Measurements from ENCODE around the gene FRK. TPM values are rescaled to one million over a fixed set of nuclear protein-coding genes. Genes with fewer than 3 reads are reported as not detected.

FRK gene
- total RNA-seq, 1 donor from 2014 or later: 0.11 TPM

- Mint-ChIP-seq H3K9me3 (peaks cover 3% of the 10 kb centered on the region), H3K36me3 (no peaks in the 10 kb centered on the region), H3K27ac (no peak overlapping the region), H3K27me3 (ENCODE audit: insufficient read depth, low read depth) (peaks cover 2% of the 10 kb centered on the region), H3K4me1 (no peaks in the 10 kb centered on the region), H3K4me3 (no peak overlapping the region)
- H3K9ac ChIP-seq: no peak overlapping the region
- H3K36me3 ChIP-seq: no peaks in the 10 kb centered on the region
- H3K4me1 ChIP-seq: no peaks in the 10 kb centered on the region
- no peak for TF ChIP-seq EZH2 (IDR thresholded peaks at IDR 0.05)
- no peak for TF ChIP-seq EZH2phosphoT487 (IDR thresholded peaks at IDR 0.05)
- no peak for TF ChIP-seq CTCF (IDR thresholded peaks at IDR 0.05)
- H3F3A ChIP-seq (ENCODE audit: low read depth): no peaks in the 10 kb centered on the region
- no peaks in the 10 kb centered on the region for H3K79me2 ChIP-seq (ENCODE audit: low read depth)
- H2AFZ ChIP-seq (replicated peaks): no peak overlapping the region
- H3K4me3 ChIP-seq: no peak overlapping the region
- no peaks in the 10 kb centered on the region for H3K9me3 ChIP-seq (ENCODE audit: low read depth)
- no peak for DNase-seq (ENCODE audit: low spot score)
- H4K20me1 ChIP-seq (ENCODE audit: low read depth): no peaks in the 10 kb centered on the region
- no peak overlapping the region for H3K27ac ChIP-seq
- H3K4me2 ChIP-seq: no peak overlapping the region
- no peaks in the 10 kb centered on the region for H3K27me3 ChIP-seq
Observed at GRCh38 chr6:116090251-116090650, 29.6 kb upstream of the FRK start.

- Mint-ChIP-seq H3K36me3 (no peaks in the 10 kb centered on the region), H3K27ac (no peak overlapping the region), H3K4me3 (no peak overlapping the region), H3K4me1 (no peaks in the 10 kb centered on the region), H3K9me3 (peaks cover 3% of the 10 kb centered on the region), H3K27me3 (ENCODE audit: insufficient read depth, low read depth) (peaks cover 2% of the 10 kb centered on the region)
- Histone ChIP-seq H2AFZ (replicated peaks) (no peak overlapping the region), H3K4me3 (no peak overlapping the region), H3K9me3 (ENCODE audit: low read depth) (no peaks in the 10 kb centered on the region), H3K4me1 (no peaks in the 10 kb centered on the region), H3F3A (ENCODE audit: low read depth) (no peaks in the 10 kb centered on the region), H3K4me2 (no peak overlapping the region), H3K27ac (no peak overlapping the region), H3K9ac (no peak overlapping the region), H3K27me3 (no peaks in the 10 kb centered on the region), H3K79me2 (ENCODE audit: low read depth) (no peaks in the 10 kb centered on the region), H3K36me3 (no peaks in the 10 kb centered on the region), H4K20me1 (ENCODE audit: low read depth) (no peaks in the 10 kb centered on the region)
- TF ChIP-seq EZH2 (IDR thresholded peaks at IDR 0.05): no peak
- no peak for TF ChIP-seq EZH2phosphoT487 (IDR thresholded peaks at IDR 0.05)
- TF ChIP-seq CTCF (IDR thresholded peaks at IDR 0.05): no peak
- DNase-seq (ENCODE audit: low spot score): no peak
Observed at GRCh38 chr6:116088946-116089345, 28.3 kb upstream of the FRK start.

- Mint-ChIP-seq H3K4me3 (no peak overlapping the region), H3K36me3 (no peaks in the 10 kb centered on the region), H3K27me3 (ENCODE audit: insufficient read depth, low read depth) (peaks cover 4% of the 10 kb centered on the region), H3K27ac (no peak overlapping the region), H3K4me1 (no peaks in the 10 kb centered on the region), H3K9me3 (no peaks in the 10 kb centered on the region)
- DNase-seq (ENCODE audit: low spot score): no peak
- no peak overlapping the region for H3K4me2 ChIP-seq
- no peaks in the 10 kb centered on the region for H3K27me3 ChIP-seq
- H3K36me3 ChIP-seq: no peaks in the 10 kb centered on the region
- H3F3A ChIP-seq (ENCODE audit: low read depth): no peaks in the 10 kb centered on the region
- no peak overlapping the region for H3K4me3 ChIP-seq
- no peak overlapping the region for H2AFZ ChIP-seq (replicated peaks)
- no peak overlapping the region for H3K27ac ChIP-seq
- H3K4me1 ChIP-seq: no peaks in the 10 kb centered on the region
- no peaks in the 10 kb centered on the region for H3K9me3 ChIP-seq (ENCODE audit: low read depth)
- no peaks in the 10 kb centered on the region for H4K20me1 ChIP-seq (ENCODE audit: low read depth)
- TF ChIP-seq EZH2phosphoT487 (IDR thresholded peaks at IDR 0.05) (no peak), EZH2 (IDR thresholded peaks at IDR 0.05) (no peak), CTCF (IDR thresholded peaks at IDR 0.05) (no peak)
- H3K9ac ChIP-seq: no peak overlapping the region
- H3K79me2 ChIP-seq (ENCODE audit: low read depth): no peaks in the 10 kb centered on the region
Observed at GRCh38 chr6:116087437-116088027, 26.8 kb upstream of the FRK start.

Data from neural progenitor cell (in vitro differentiated cells).